OCI-LY7 (cell line): Measurements from ENCODE around the gene IGFLR1. TPM values are rescaled to one million over a fixed set of nuclear protein-coding genes. Genes with fewer than 3 reads are reported as not detected.

ENCODE experiments used
- BruUV-seq: library from RNA; stranded (reverse); fragments of 400-500 nt; replicated peaks from 2 replicates; lab custom pipeline; 2021; lab: Mats Ljungman, UMichigan
- CTCF ChIA-PET: fragments of 300-600 bp; sonication (Branson Sonifier 250); formaldehyde crosslinking; loops from one replicate; lab custom pipeline; 2022; ENCODE audit warnings: antibody characterized with exemption; ENCODE audit not compliant: unreplicated experiment; lab: Charles Lee
- POLR2A ChIA-PET: fragments of 300-600 bp; sonication (Branson Sonifier 250); formaldehyde crosslinking; loops from one replicate; lab custom pipeline; 2022; ENCODE audit warnings: antibody characterized with exemption; lab: Charles Lee
- DNase-seq: peaks from one replicate; pipeline ENCODE4 v3.0.0-alpha.2; 2015; ENCODE audit warnings: low spot score
- H2AFZ ChIP-seq: fragments of 200-600 bp; sonication (generic), shearing (Covaris generic); 2 replicates; pipeline ENCODE4 v1.6.1; 2014; ENCODE audit warnings: mild to moderate bottlenecking, antibody characterized with exemption, low read length, moderate library complexity
- H3K27ac ChIP-seq: fragments of 200-600 bp; sonication (generic); 2 replicates; pipeline ENCODE4 v1.5.1; 2014; ENCODE audit warnings: mixed run types, low read depth, mild to moderate bottlenecking, moderate library complexity, low read length, inconsistent platforms; ENCODE audit not compliant: poor library complexity, severe bottlenecking
- H3K36me3 ChIP-seq: fragments of 200-600 bp; sonication (generic); 2 replicates; pipeline ENCODE4 v1.6.1; 2014; ENCODE audit warnings: mild to moderate bottlenecking, antibody characterized with exemption, low read length, moderate library complexity, mixed read lengths; ENCODE audit not compliant: insufficient read depth
- H3K4me1 ChIP-seq: fragments of 200-600 bp; sonication (generic); 2 replicates; pipeline ENCODE4 v1.5.1; 2014; ENCODE audit warnings: mild to moderate bottlenecking, low read length; ENCODE audit not compliant: insufficient read depth, poor library complexity, severe bottlenecking
- H3K4me2 ChIP-seq: fragments of 200-600 bp; sonication (generic); 2 replicates; pipeline ENCODE4 v1.6.1; 2014; ENCODE audit warnings: mild to moderate bottlenecking, low read length
- H3K4me3 ChIP-seq: fragments of 200-600 bp; sonication (generic); 2 replicates; pipeline ENCODE4 v1.5.1; 2014; ENCODE audit warnings: mild to moderate bottlenecking, low read depth, low read length; ENCODE audit not compliant: poor library complexity, severe bottlenecking
- H3K79me2 ChIP-seq: fragments of 200-600 bp; sonication (generic); 2 replicates; pipeline ENCODE4 v1.6.1; 2016; ENCODE audit warnings: low read depth, mild to moderate bottlenecking, low read length, moderate library complexity, mixed read lengths; ENCODE audit not compliant: insufficient read depth
- H3K9me2 ChIP-seq: fragments of 200-600 bp; sonication (generic); 2 replicates; pipeline ENCODE4 v1.6.1; 2016; ENCODE audit warnings: mild to moderate bottlenecking, low read length, mixed read lengths; ENCODE audit not compliant: insufficient read depth
- H3K9me3 ChIP-seq: fragments of 200-600 bp; sonication (generic); 2 replicates; pipeline ENCODE4 v1.6.1; 2014; ENCODE audit warnings: mild to moderate bottlenecking, mixed run types, low read length, mixed read lengths
- H4K20me1 ChIP-seq: fragments of 200-600 bp; sonication (generic); 2 replicates; pipeline ENCODE4 v1.6.1; 2014; ENCODE audit warnings: mild to moderate bottlenecking, antibody characterized with exemption, low read length, moderate library complexity, mixed read lengths; ENCODE audit not compliant: insufficient read depth
- EZH2phosphoT487 ChIP-seq: fragments of 200-600 bp; sonication (generic); IDR thresholded peaks from 2 replicates; pipeline ENCODE4 v1.6.1; 2018; ENCODE audit warnings: low read depth, borderline replicate concordance, mild to moderate bottlenecking, mixed run types, antibody characterized with exemption, low read length, moderate library complexity, mixed read lengths
- intact Hi-C: fragments of 100-400 bp; cut with micrococcal nuclease; formaldehyde crosslinking; loops from one replicate; pipeline ENCODE4 v1.10.0; 2022; ENCODE audit not compliant: unreplicated experiment
- total RNA-seq, 2 experiments: library from RNA; depleted of rRNA in 1 of 2; stranded (reverse); fragments of >200 nt in 1 of 2; shearing (Covaris generic) in 1 of 2; gene quantifications; 2 replicates each; pipeline ENCODE4 v1.2.3, GENCODE V29; 2014 to 2022
- TF ChIP-seq, protein P1 (sequence below): fragments of 200-600 bp; sonication (generic); conservative IDR thresholded peaks from 2 replicates; pipeline ENCODE4 v1.5.1; 2014; ENCODE audit warnings: mild to moderate bottlenecking, antibody characterized with exemption, low read length, moderate library complexity, mixed read lengths

The IGFLR1 gene
- total RNA-seq, 2 experiments from 2014 or later = 8.5 to 18.3 TPM

DNA sequence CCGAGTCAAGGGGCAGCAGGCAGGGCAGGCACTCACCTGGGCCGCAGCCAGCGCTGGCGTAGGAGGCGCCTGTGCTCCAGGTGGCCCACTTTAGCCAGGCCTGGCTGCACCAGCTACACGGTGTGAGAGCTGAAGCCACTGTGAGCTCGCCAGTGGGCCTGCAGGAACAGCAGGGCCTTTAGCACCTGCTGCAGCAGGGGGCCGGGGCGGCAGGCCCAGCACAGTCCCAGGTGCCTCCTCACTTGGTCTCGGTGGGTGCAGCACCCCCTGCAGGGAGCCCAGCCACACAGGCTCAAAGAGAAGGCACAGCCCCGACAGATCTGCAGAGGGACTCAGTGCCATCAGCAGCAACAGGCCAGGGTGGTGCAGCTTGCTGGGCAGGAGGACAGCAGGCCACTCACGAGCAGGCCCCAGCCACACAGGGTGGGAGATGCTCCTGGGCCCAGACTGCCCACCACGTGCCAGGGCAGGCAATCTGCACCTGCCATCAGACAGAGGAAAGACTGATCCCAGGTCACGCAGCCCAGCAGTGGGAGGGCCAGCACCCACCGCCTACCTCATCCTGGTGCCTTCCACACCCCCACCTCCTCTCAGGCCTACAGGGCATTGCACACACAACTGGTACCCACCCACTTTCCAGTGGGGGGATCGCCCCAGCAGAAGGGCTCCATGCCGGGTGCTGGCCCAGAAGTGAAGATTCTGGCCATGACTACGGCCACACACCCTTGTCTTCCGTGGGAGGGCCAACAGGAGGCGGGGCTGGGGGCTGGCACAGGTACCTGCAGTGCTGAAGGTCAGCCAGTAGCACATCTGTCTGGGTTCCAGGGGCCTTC lies 48.9 kb upstream of the IGFLR1 start:
- TF ChIP-seq EZH2phosphoT487 = no peak
- TF ChIP-seq, protein P1, sequence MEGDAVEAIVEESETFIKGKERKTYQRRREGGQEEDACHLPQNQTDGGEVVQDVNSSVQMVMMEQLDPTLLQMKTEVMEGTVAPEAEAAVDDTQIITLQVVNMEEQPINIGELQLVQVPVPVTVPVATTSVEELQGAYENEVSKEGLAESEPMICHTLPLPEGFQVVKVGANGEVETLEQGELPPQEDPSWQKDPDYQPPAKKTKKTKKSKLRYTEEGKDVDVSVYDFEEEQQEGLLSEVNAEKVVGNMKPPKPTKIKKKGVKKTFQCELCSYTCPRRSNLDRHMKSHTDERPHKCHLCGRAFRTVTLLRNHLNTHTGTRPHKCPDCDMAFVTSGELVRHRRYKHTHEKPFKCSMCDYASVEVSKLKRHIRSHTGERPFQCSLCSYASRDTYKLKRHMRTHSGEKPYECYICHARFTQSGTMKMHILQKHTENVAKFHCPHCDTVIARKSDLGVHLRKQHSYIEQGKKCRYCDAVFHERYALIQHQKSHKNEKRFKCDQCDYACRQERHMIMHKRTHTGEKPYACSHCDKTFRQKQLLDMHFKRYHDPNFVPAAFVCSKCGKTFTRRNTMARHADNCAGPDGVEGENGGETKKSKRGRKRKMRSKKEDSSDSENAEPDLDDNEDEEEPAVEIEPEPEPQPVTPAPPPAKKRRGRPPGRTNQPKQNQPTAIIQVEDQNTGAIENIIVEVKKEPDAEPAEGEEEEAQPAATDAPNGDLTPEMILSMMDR = peak; percentile 66; the same call in 1 of the 2 replicates
- no peaks in the 10 kb centered on the region for H3K9me2 ChIP-seq
- no peaks in the 10 kb centered on the region for H3K4me1 ChIP-seq
- H3K79me2 ChIP-seq = no peaks in the 10 kb centered on the region
- no peaks in the 10 kb centered on the region for H3K36me3 ChIP-seq
- H3K9me3 ChIP-seq = no peaks in the 10 kb centered on the region
- peak; percentile 56 for DNase-seq
- no peak overlapping the region for H3K4me3 ChIP-seq
- CTCF ChIA-PET = no interaction called here
- no peak overlapping the region for H3K27ac ChIP-seq
- no TSS peak for BruUV-seq
- intact Hi-C loops = loop anchor here (1.0 kb wide), 1 partner anchor 98 kb away; no protein-coding TSS in a partner anchor
- H2AFZ ChIP-seq = no peak overlapping the region
- POLR2A ChIA-PET = no interaction called here
- no peaks in the 10 kb centered on the region for H4K20me1 ChIP-seq
- no peak overlapping the region for H3K4me2 ChIP-seq

DNA sequence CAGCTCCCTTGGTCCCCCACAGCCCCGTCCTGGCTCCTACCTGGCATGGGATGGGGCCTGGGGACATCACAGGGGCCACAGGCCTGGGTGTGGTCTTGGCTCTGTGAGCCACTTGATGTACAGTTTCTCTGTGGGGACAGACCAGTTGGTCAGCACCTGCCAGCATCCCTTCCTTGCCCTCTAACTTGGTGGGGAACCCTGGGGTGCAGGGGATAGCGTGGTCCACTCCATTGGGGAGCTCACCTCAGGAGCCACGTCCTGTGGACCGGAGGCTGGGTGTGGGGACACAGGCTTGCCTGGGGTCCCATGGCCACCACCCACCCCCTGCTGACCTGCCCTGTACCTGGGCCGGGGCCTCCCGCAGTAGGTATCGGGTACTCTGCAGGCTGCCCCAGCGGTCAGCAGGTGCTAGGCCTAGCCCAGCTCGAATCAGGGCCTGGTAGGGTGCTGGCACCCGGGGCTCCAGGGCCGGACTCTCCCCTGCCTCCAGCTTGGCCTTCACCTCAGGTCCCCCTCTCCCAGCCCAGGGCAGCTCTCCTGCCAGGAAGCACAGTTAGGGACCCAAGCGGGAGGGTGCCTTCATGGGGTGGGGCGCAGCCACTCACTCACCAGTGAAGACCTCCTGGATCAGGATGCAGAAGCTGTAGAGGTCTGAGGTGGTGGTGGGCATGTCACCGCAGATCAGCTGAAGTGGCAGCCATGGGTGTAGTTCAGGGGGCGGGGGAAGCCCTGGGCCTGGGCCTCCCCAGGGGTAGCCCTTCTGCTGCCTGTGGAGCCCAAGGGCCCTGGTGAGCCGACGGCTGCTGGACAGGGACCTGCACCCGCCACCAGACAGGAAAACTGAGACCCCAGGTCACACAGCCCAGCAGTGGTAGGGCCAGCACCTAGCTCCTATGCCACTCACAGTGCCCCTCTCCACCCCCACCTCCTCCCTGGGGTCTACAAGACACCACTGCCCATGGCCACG lies 48.0 kb upstream of the IGFLR1 start:
- Histone ChIP-seq H3K79me2 (no peaks in the 10 kb centered on the region), H3K4me1 (no peaks in the 10 kb centered on the region), H3K27ac (no peak overlapping the region), H3K36me3 (no peaks in the 10 kb centered on the region), H3K4me2 (no peak overlapping the region), H2AFZ (no peak overlapping the region), H3K9me2 (no peaks in the 10 kb centered on the region), H3K4me3 (no peak overlapping the region), H4K20me1 (no peaks in the 10 kb centered on the region), H3K9me3 (no peaks in the 10 kb centered on the region)
- no peak for TF ChIP-seq EZH2phosphoT487
- TF ChIP-seq, protein P1 = no peak
- no TSS peak for BruUV-seq
- no peak for DNase-seq
- ChIA-PET POLR2A (interaction anchor here (0.6 to 1.0 kb wide), 2 partner anchors 46 to 83 kb away, joined by 3 to 4 read pairs; no protein-coding TSS in a partner anchor), CTCF (no interaction called here)
- intact Hi-C loops = no loop called here
